Thoracic aorta (tissue), 2 donors: Measurements from ENCODE around the gene GMDS. TPM values are rescaled to one million over a fixed set of nuclear protein-coding genes. Genes with fewer than 3 reads are reported as not detected.
A peak's percentile ranks its signal among the peaks of the same experiment; 100 is the strongest.

Source experiments
- ATAC-seq: fragments of 150-250 bp; one replicate; pipeline ENCODE4 v1.8.0; 2017; ENCODE audit warnings: low read depth; ENCODE audit not compliant: insufficient number of reproducible peaks, low FRiP score
- DNase-seq: peaks from one replicate; pipeline ENCODE4 v3.0.0-alpha.2; 2020; ENCODE audit warnings: low spot score
- H3K27ac ChIP-seq, 2 donors: fragments of 200-600 bp; sonication (generic); 1 replicate in 1 of 2; 2 replicates in 1 of 2; pipeline ENCODE4 v1.5.1; 2016; ENCODE audit warnings: mild to moderate bottlenecking in 2 of 2, moderate library complexity in 2 of 2
- H3K27me3 ChIP-seq: fragments of 200-600 bp; sonication (generic); replicated peaks from 2 replicates; pipeline ENCODE4 v1.6.0; 2016; ENCODE audit warnings: mild to moderate bottlenecking; ENCODE audit not compliant: insufficient read depth
- H3K36me3 ChIP-seq: fragments of 200-600 bp; sonication (generic); one replicate; pipeline ENCODE4 v1.5.1; 2016
- H3K4me1 ChIP-seq, 2 donors: fragments of 200-600 bp; sonication (generic); 1 replicate in 1 of 2; 2 replicates in 1 of 2; pipeline versions ENCODE4 v1.5.1 to v1.6.0; 2016; ENCODE audit warnings: low read depth in 2 of 2, mild to moderate bottlenecking in 1 of 2; ENCODE audit not compliant: control insufficient read depth in 1 of 2
- H3K4me3 ChIP-seq: fragments of 200-600 bp; sonication (generic); 2 replicates; pipeline ENCODE4 v1.5.1; 2016; ENCODE audit warnings: mild to moderate bottlenecking
- H3K9me3 ChIP-seq: fragments of 200-600 bp; sonication (generic); 2 replicates; pipeline ENCODE4 v1.5.1; 2016
- total RNA-seq, 2 donors: library from RNA; depleted of rRNA; stranded (reverse); fragments of >200 nt; gene quantifications; one replicate each; pipeline versions ENCODE4 v1.1.0 to v1.2.3, GENCODE V29; 2016
- TF ChIP-seq, protein P1 (sequence below): fragments of 200-600 bp; sonication (generic); IDR thresholded peaks from one replicate; pipeline ENCODE4 v1.5.1; 2019; ENCODE audit warnings: antibody characterized with exemption

The GMDS gene
- total RNA-seq, 2 donors from 2014 or later: 87.8 to 87.9 TPM

DNA sequence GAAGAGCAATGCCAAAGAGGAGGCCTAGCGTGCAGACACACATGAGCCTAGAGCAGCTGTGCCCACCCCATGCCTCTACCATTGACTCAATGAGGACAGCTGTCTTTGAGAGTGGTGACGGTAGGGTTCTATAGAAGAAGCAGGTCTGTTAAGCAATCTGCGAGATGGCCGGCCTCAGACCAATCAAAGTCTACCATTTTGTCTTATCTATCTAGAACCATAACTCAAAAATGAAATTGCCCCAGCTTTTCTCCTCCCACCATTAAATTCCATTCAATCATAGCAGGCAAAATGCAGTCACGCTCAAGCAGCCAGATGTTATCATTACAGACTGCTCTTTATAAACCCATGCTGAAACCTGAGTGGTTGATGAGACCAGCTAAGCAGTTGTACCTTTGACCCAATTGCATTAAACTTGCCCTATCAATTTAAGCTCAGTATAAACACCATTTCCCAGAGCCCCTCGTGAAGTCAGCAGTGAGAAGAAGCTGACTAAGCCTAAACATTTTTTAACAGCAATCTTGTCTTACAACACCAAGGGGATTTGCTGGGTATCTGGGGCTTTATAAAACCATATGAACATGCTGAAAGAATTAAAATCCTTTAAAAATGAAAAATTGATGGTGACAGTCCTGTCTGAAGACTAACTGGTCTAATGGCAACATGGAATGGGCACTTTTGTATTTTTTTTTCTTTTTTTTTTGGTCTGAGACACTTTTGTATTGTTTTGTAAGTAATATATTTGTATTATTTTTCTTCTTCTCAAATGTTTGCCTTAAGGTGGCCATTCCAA, 578.2 kb downstream of the GMDS start:
- TF ChIP-seq, protein P1, sequence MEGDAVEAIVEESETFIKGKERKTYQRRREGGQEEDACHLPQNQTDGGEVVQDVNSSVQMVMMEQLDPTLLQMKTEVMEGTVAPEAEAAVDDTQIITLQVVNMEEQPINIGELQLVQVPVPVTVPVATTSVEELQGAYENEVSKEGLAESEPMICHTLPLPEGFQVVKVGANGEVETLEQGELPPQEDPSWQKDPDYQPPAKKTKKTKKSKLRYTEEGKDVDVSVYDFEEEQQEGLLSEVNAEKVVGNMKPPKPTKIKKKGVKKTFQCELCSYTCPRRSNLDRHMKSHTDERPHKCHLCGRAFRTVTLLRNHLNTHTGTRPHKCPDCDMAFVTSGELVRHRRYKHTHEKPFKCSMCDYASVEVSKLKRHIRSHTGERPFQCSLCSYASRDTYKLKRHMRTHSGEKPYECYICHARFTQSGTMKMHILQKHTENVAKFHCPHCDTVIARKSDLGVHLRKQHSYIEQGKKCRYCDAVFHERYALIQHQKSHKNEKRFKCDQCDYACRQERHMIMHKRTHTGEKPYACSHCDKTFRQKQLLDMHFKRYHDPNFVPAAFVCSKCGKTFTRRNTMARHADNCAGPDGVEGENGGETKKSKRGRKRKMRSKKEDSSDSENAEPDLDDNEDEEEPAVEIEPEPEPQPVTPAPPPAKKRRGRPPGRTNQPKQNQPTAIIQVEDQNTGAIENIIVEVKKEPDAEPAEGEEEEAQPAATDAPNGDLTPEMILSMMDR: no peak

DNA sequence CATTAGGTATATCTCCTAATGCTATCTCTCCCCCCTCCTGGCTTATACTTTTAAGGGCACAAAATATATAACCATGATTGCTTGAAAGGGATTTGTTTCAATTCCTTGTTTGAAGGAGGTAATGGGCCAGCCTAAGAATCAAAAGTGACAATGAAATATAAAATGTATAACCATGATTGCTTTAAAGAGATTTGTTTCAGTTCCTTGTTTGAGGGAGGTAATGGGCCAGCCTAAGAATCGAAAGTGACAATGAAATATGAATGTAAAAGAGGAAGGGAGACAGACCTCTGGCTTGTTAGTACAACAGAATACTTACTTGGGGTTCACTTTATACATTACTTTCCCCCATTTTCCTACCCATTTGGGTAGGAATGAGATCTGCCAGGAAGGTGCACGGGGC, 580.2 kb downstream of the GMDS start:
- Histone ChIP-seq H3K4me3 (no peak overlapping the region), H3K27me3 (no peaks in the 10 kb centered on the region), H3K27ac (no peak overlapping the region), H3K4me1 (peaks cover 0 to 15% of the 10 kb centered on the region in 2 donors), H3K36me3 (no peaks in the 10 kb centered on the region), H3K9me3 (no peaks in the 10 kb centered on the region)
- DNase-seq: no peak
- no peak for ATAC-seq
- TF ChIP-seq, protein P1: no peak

More for the DNA sequence above, 578.2 kb downstream of the GMDS start:
- ATAC-seq: no peak
- no peaks in the 10 kb centered on the region for H3K9me3 ChIP-seq
- H3K27ac ChIP-seq: no peak overlapping the region
- peaks cover 0 to 20% of the 10 kb centered on the region in 2 donors for H3K4me1 ChIP-seq
- H3K27me3 ChIP-seq: no peaks in the 10 kb centered on the region
- no peaks in the 10 kb centered on the region for H3K36me3 ChIP-seq
- no peak overlapping the region for H3K4me3 ChIP-seq
- DNase-seq: no peak

DNA sequence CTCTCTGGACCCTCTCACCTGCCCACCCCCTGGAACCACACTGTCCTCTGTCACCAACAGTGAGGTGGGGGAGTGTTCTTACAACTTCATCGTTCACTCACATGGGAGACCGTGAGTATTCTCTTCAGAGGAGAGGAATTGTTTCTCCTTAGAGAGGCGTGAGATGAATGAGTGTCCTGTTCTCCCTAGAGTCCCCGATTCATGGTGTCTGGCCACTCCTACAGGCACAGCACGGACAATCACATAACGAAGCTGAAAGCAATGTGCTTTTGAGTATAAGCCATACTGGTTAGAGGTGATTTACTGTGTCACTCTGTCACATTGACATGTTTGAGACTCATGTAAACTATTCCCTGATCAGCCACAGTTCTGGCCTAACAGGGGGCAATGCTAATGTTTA, 581.1 kb downstream of the GMDS start:
- TF ChIP-seq, protein P1: no peak
- ATAC-seq: no peak

DNA sequence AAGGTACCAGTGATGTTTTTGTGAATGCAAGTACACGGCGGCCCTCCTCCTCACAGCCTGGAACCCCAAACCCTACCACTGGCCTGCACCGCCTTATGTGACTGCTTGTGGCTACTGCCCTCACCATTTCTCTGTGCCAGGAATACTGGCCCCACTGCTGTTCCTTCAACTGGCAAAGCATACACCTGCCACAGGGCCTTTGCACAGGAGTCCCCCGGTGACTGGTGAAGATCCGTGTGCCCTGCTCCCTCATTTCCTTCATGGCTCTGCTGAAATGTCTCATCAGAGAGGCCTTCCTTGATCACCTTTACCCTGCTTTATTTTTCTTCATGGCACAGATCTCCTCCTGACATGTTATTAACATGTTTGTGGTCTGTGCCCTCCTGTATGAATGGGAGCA, 581.9 kb downstream of the GMDS start:
- DNase-seq: no peak
- Histone ChIP-seq H3K27me3 (no peaks in the 10 kb centered on the region), H3K9me3 (no peaks in the 10 kb centered on the region), H3K4me3 (no peak overlapping the region), H3K4me1 (peaks cover 0 to 15% of the 10 kb centered on the region in 2 donors), H3K27ac (peak overlapping the region; percentile 11 to 45), H3K36me3 (no peaks in the 10 kb centered on the region)
- TF ChIP-seq, protein P1: no peak
- ATAC-seq: no peak

More for the DNA sequence above, 581.1 kb downstream of the GMDS start:
- no peak for DNase-seq
- Histone ChIP-seq H3K4me3 (no peak overlapping the region), H3K36me3 (no peaks in the 10 kb centered on the region), H3K4me1 (peaks cover 0 to 15% of the 10 kb centered on the region in 2 donors), H3K9me3 (no peaks in the 10 kb centered on the region), H3K27ac (no peak overlapping the region), H3K27me3 (no peaks in the 10 kb centered on the region)

DNA sequence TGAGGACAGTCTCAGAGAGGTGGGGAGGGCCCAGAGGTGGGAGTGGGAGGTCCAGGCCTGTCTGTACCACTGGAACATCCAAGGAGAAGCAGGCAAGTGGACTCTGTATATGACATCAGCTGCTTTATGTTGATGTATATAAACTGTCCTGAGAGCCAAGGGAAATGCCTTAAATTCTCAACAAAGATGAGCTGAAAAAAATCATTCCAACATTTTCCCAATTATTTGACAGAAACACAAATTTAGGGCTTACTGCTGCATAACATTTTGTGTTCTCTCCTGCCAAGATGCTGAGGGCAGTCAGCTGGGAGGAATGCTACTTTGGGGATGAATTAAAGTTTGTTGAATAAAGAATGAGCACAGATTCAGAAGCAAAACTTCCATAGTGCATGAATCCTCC, 582.9 kb downstream of the GMDS start:
- peak overlapping the region; percentile 11 to 34 for H3K27ac ChIP-seq
- H3K27me3 ChIP-seq: no peaks in the 10 kb centered on the region
- no peaks in the 10 kb centered on the region for H3K36me3 ChIP-seq
- DNase-seq (no peak), ATAC-seq (no peak)
- H3K9me3 ChIP-seq: no peaks in the 10 kb centered on the region
- peaks cover 0 to 15% of the 10 kb centered on the region in 2 donors for H3K4me1 ChIP-seq
- no peak overlapping the region for H3K4me3 ChIP-seq
- TF ChIP-seq, protein P1: no peak
